ENCODE measurements around the gene ZNF521. TPM values are rescaled to one million over a fixed set of nuclear protein-coding genes. Genes with fewer than 3 reads are reported as not detected.

ZNF521 gene
- total RNA-seq, 1 donor from 2014 or later: 58.7 TPM

- Mint-ChIP-seq H3K4me3 (ENCODE audit: unreplicated experiment) (no peak overlapping the region), H3K36me3 (ENCODE audit: unreplicated experiment) (no peaks in the 10 kb centered on the region), H3K27me3 (ENCODE audit: unreplicated experiment) (no peaks in the 10 kb centered on the region), H3K27ac (ENCODE audit: unreplicated experiment) (peak overlapping the region; percentile 44), H3K4me1 (ENCODE audit: low read depth, unreplicated experiment) (peaks cover 9% of the 10 kb centered on the region), H3K9me3 (ENCODE audit: unreplicated experiment) (no peaks in the 10 kb centered on the region)
- no peak for DNase-seq
- TF ChIP-seq CTCF (IDR thresholded peaks at IDR 0.05; ENCODE audit: partially characterized antibody, unreplicated experiment): no peak
Observed at GRCh38 chr18:25289001-25289631, 62.9 kb downstream of the ZNF521 start.

GRCh38 chr18:25288340-25288938, 63.5 kb downstream of the ZNF521 start:
- Mint-ChIP-seq H3K9me3 (ENCODE audit: unreplicated experiment) (no peaks in the 10 kb centered on the region), H3K4me1 (ENCODE audit: low read depth, unreplicated experiment) (peaks cover 9% of the 10 kb centered on the region), H3K4me3 (ENCODE audit: unreplicated experiment) (no peak overlapping the region), H3K27ac (ENCODE audit: unreplicated experiment) (no peak overlapping the region), H3K36me3 (ENCODE audit: unreplicated experiment) (no peaks in the 10 kb centered on the region), H3K27me3 (ENCODE audit: unreplicated experiment) (no peaks in the 10 kb centered on the region)
- TF ChIP-seq CTCF (IDR thresholded peaks at IDR 0.05; ENCODE audit: partially characterized antibody, unreplicated experiment): no peak
- DNase-seq: no peak

- DNase-seq: no peak
- Mint-ChIP-seq H3K36me3 (ENCODE audit: unreplicated experiment) (no peaks in the 10 kb centered on the region), H3K27ac (ENCODE audit: unreplicated experiment) (no peak overlapping the region), H3K4me1 (ENCODE audit: low read depth, unreplicated experiment) (peaks cover 20% of the 10 kb centered on the region), H3K4me3 (ENCODE audit: unreplicated experiment) (no peak overlapping the region), H3K27me3 (ENCODE audit: unreplicated experiment) (no peaks in the 10 kb centered on the region), H3K9me3 (ENCODE audit: unreplicated experiment) (no peaks in the 10 kb centered on the region)
- no peak for TF ChIP-seq CTCF (IDR thresholded peaks at IDR 0.05; ENCODE audit: partially characterized antibody, unreplicated experiment)
Observed at GRCh38 chr18:25287106-25287505, 64.9 kb downstream of the ZNF521 start.

GRCh38 chr18:25284861-25285550, 67.0 kb downstream of the ZNF521 start:
- Mint-ChIP-seq H3K9me3 (ENCODE audit: unreplicated experiment) (no peaks in the 10 kb centered on the region), H3K4me1 (ENCODE audit: low read depth, unreplicated experiment) (peaks cover 26% of the 10 kb centered on the region), H3K4me3 (ENCODE audit: unreplicated experiment) (no peak overlapping the region)

More at GRCh38 chr18:25284861-25285550, 67.0 kb downstream of the ZNF521 start:
- no peaks in the 10 kb centered on the region for H3K27me3 Mint-ChIP-seq (ENCODE audit: unreplicated experiment)
- no peaks in the 10 kb centered on the region for H3K36me3 Mint-ChIP-seq (ENCODE audit: unreplicated experiment)
- DNase-seq: no peak
- no peak overlapping the region for H3K27ac Mint-ChIP-seq (ENCODE audit: unreplicated experiment)
- TF ChIP-seq CTCF (IDR thresholded peaks at IDR 0.05; ENCODE audit: partially characterized antibody, unreplicated experiment): no peak
